GM18861 (cell line): ENCODE measurements around the gene EXOC7.

Experiments
- ATAC-seq: cut with Tn5 transposase; IDR thresholded peaks from one replicate; pipeline ENCODE4 v1.9.1; 2021; ENCODE audit not compliant: unreplicated experiment

Gene EXOC7

DNA sequence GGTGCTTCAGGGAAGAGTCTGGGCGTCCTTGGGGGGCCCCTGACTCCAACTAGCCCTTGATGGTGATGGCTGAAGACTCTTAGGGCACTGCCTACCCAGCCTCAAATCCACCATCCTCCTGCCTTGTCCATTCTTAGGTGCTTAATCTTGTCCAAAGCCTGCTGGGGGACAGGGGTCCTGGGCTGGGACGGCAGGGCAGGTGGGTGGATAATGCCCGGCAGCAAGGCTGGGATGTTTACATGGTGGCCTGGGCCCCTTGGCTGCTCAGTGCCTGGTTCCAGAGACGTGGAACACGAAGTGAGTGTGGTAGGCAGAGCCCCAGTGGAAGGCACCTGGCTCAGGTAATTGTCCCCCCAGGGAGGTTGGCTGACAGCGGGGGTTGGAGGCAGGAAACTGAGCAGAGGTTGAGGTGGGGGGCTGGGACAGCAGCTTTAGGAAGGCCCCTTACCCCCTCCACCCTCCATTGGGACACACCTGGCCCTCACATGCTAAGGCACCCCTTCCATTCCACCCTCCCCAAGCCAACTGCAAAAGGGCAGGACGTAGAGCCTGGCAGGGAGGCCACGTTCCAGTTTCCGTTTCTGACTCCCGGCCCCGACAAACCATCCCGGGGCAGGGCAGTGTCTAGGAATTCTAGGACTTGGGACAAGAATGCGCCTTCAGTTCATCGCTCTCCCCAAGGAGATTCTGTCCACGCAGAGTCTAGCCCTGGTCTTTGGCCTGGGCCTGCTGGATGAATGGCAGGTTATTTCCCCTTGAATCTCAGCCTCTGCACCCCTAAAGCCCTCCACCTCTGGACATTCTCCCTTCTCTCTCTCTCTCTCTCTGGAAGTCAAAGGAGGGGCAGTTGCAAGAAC, 35.5 kb upstream of the EXOC7 start:
- ATAC-seq: no peak

DNA sequence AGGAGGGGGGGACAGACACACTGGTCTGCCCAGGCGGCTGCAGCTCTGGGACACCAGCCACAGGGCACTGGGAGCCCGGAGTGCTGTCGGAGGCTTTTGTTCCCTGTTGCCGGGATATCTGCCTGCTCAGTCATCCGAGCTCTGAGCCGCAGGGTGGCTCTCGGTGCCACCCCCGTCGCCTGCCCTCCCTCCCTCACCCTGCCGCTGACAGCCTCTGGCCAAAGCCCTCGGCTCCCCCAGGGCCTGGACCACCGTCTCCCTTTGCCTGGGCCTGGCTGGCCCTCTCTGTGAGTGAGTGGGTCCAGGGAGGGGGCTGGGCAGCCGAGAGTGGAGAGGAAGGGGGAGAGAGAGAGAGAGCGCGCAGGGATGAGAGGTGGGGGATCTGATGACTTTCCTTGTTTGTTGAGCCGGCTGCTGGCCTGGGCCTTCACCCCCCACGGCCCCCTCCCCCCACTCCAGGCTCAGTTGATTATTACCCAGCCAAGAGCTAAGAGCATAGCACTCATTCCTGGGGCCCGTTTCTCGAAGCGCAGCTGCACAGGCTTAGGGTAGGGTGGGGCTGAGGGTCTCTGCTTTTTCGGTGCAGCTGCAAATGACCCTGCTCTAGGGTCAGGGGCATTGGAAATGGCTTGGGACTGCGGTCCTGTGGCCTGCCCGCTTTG, 34.8 kb upstream of the EXOC7 start:
- ATAC-seq: no peak

DNA sequence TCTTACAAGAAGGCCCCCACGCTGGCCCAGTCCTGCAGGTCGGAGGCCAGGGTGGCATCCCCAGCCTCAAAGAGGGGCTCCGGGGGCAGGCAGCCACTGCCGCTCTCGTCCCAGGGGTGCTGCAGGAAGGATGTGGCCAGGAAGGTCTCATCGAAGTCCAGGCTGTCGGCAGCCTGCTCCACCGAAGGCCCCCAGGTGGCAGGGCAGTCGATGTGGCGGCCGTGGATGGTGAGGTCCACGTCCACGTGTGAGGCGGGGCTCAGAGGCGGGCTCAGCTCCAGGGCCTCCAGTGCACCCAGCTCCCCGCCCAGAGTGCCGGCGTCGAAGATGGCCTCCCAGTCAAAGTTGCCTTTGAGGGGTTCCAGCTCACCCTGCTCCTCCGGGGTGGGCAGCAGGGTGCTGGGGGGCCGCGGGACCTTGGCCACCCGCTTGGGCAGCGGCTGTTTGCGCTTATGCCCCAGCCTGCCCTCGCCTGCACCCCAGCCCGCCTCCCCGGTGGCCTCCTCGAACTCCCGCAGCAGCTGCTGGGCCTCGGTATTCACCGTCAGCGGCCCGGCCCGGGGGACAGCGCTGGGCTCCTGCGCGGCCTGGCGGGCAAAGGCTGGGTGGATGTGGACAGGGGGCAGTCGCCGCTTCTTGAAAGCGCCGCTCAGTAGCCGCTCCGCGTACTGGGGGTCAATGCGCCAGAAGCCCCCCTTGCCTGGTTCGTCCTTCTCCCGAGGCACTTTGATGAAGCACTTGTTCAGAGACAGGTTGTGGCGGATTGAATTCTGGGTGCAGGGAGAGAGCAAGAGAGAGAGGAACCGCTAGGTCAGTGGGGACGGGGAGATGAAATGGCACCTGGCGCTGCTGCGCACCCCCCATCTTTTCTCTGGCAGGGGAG, 34.0 kb upstream of the EXOC7 start:
- ATAC-seq: no peak

DNA sequence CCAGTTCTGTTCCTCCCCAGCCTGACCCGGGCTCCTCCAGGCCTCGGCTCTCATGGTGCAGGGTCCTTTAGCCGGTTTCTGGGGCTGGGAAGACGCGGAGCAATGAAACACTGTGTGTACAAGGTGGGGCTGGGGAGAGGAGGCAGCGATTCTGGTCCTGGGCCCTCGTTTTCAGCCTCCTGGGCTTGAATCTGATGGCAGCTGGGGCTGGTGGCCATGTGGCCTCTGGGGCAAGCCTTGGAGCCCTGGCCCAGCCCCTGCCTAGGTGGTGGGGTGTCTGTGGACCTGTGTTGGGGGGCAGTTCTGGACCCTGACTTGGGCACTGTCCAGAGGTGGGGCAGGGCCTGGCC, 33.4 kb upstream of the EXOC7 start:
- ATAC-seq: no peak

DNA sequence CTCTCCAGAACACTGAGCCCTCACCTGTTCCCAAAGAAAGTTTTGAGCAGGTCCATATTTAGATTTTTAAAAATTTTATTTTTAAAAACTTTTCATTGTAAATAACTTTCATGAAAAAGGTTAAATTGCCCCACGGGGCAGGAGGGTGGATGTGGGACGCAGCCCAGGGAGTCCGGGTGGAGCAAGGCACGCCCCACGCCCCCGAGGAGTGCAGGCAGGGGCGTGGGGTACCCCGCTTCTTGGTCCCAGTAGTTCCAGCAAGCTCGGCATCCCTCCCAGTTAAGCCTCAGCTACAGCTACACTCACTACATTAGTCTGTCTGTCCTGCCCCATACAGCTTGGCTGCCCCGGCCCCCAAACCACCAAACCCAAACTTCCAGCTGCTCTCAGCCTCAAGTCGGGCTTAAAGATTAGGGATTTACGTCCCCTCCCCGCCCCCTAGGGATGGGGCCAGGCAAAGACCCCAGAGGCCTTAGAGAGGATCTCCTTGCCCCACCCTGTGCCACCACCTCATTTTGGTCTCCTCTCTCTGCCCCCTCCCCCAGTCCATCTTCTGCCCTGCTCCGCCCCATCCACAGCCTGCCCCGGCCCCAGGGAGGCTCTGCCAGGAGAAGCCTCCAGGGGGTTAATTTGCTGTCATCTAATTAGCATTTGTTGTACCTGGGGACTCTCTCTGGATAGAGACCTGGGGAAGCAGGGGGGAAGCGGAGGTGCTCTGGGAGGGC, 32.9 kb upstream of the EXOC7 start:
- ATAC-seq: no peak

DNA sequence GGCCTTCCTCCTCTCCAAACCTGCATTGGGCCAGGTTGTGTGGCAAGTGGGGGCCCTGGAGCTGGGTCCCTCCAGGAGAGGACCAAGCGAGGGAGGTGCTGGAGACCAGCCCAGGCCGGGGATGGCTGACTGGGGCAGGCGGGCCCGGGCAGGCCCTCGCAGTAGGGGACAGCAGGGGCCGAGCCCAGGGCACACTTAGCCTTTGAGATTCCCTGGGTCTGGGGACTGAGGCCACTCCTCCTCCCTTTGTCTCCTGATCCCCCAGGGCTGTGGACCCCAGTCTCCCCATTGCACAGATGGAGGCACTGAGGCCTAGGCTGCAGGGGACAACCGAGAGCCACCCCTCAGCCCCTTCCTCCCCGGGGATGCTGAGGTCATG, 32.2 kb upstream of the EXOC7 start:
- ATAC-seq: no peak

DNA sequence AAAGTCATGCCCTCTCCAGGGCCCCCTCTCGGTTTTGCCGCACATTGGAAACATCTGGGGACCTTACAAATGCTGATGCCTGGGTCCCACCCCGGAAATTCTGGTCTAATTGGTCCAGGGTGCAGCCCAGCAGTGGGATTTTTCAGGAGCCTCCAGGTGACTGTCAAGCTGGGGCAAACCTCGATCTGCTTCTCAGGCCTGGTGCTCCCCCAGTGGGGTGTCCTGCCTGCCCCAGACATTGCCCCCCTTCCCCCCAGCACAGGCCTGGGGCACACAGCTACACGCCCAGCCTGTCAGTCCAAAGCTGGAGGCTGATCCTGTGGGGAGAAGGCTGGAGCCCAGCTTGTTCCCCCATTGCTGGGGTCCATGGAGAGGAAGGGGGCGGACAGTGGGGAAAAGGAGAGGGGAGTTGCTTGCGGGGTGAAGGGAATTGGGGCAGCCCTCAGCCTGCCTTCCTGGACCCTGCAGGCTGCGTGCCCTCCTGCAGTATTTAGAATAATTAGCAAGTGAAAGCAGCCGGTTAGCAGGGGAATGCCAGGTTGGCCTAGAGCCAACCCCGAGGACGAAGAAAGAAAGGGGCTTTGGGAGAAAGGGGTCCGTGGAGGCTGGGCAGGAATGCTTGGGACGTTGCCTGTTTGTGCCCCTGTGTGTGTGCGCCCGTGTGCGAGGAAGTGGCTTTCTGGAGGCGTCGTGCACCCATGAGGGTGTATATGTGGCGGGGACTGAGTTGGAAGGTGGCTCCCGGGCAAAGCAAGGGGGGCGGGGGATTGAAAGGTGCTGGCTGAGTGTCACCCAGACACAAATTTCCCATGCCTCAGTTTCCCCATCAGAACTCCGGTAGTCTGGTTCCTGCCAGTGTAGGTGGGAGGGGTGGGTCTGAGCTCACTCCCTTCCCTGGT, 31.6 kb upstream of the EXOC7 start:
- no peak for ATAC-seq

DNA sequence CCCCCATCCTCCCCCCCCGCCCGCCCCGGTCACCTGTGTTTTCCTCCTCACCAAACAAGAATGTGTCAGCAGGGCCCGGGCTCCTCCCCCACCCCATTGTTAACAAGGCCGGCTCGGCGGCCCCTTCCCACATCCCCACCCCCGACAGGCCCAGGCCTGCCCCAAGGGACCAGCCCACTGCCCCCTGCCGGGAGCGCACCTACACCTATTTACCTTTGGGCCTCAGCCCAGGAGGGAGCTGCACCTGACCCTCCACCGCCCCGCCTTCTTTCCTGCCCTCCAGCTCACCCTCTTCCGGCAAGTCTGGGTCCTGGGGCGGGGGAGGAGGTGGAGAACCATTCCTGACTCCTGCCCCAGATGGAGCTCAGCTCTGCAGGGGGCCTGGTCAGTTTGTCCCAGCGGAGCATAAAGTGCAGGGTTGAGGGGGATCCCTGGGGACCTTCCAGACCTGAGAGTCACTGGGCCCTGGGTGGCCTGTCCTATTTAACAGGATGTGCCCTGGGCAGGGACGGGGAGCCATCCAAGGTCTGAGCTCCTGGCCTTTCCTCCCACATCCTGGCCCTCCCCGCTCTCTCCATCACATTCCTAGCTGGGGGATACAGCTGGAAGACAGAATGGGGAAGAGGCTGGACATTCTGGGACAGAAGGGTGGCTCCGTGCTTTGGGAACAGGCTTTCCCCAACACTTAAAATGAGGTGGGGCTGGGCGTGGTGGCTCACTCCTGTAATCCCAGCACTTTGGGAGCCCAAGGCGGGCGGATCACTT, 29.2 kb upstream of the EXOC7 start:
- no peak for ATAC-seq

DNA sequence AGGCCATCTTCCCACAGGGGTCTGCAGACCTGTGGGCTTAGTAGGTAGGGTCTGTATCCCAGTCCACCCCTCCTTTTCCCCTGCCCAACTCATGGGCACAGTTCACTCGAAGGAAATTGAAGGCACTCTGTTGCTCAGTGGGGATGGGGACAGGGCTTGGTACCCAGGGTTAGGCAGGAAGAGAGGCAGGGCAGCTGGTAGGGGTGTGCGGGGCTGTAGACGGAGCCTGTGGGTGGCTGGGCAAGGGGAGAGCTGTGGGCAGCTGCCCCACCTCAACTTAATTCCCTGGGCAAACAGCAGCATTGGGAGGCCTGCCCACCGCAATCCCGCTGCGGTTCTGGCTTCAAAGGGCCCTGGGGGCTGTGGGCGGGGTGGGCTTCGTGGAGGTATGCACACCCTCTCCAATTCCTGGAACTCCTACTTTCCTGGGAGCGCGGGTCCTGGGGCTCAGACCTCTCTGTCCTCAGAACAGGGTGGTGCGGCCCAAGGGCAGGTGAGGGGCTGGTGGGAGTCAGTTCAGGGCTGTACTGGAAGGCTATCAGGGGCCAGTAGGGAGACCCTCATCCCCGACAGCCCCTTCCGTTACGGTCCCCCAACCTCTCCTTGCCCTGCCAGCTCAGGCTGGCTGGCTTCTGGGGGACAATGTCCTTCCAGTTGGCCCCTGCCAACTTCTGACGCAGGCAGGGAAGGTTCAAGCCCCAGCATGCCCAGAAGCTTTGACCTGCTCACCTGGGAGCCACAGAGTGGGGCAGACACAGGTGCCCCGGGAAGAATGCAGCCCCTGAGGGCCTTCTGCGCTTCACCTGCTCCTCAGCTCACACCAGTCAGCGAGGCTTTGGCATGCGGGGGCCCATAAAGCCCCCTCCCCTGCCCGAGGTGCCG, 28.3 kb upstream of the EXOC7 start:
- ATAC-seq: no peak

DNA sequence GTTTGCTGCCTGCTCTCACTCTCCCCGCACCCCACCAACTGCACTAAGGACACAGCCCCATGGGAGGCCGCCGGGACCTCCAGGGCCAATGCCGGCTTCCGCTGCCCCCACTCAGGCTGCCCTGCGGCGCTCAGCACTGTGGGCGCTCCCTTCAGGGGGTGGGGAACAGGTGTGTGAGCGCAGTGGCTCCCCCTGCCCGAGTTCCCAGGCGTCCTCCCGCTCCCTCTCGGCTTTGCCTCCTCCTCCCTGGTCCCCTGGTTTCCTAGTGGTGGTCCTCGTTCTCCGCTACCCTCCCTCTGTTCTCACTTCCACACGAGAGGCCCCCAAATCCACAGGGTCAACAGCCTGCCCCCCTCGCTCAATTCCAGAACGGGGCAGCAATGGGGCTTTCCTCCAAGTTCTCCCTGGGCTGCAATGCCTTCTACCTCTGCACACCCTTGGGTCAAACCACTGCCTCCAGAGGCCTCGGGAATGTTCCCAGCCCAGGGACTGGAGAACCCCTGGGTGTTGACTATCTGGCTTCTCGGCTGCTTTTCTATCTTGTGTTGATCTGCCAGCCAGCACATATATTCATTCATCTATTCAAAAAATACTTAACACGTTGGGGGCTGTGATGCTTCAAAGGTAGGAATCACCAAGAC, 27.6 kb upstream of the EXOC7 start:
- no peak for ATAC-seq

DNA sequence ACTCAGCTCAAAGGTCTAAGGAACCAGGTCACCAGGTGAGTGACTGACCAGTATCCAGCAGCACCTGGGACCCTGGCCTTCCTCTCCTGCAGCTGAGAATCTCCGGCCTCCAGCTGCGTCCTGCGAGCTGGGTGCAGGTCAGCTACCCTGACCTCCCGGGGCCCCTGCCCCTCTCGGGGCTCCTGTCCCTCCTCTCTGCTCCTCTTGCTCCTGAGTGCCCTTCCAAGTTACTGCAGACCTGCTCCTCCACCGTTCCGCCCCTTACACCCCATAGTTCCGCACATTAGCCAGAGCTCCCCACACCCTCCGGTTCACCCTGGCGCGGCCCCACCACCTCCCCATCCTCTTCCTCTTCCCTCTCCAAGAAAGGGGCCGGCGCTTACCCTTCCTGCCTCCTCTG, 26.9 kb upstream of the EXOC7 start:
- no peak for ATAC-seq

DNA sequence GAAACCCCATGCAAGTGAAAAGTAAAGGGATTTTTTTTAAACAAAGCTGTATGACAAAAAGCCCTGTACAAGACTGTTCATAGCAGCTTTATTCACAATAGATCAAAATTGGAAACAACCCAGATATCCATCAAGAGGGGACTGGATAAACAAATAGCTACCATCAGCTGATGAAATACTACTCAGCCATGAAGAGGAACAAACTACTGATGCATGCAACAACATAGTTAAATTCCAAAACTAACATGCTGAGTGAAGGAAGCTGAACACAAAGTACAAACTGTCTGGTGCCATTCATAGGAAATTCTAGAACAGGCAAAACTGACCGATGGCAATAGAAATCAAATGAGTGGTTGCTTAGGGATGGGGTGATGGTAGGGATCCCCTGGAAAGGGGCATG, 22.3 kb upstream of the EXOC7 start:
- no peak for ATAC-seq

DNA sequence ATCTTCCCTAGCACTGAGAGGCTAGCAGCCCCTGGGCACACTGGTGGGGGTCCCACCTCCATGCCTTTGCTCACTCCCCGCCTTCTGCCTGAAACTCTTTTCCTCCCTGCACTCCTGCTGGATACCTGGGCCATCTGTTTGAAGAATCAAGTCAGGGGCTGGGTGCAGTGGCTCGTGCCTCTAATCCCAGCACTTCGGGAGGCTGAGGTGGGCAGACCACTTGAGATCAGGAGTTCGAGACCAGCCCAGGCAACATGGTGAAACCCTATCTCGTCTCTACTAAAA, 21.7 kb upstream of the EXOC7 start:
- no peak for ATAC-seq

DNA sequence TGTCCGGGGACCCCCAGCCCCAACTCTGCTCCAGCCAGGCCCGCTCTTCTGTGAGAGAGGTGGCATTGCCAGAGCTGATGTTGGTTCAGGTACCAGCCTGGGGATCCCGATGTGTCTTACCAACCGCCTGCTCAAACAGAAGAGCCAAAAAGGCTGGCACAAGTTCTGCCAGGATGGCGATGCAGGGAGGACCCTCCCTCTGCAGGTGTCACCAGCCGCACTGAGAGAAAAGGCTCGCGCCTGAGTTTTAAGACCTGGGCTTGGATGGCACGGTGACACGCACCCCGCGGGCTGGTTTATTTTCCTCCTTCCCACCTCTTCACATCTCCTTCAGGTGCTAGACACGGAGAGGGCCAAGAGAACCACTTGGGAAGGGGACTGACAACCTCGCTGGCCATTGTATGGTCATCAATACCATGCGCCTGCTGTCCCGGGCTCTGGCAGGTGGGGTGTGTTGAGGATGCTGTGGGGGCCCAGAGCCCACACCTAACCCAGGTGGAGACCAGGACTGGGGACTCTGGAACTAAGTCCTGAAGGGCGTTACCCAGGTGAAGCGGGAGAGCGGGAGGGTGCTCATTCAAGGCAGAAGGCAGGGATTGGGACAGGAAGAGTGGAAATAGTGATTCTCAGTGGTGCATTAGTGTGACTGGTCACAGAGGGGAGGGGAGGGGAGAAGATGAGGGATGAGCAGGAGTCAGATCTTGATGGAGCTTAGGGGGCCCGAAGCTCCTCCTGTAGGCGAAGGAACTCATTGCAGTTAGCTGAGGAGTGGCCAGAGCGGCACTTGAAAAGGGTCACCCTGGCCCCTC, 21.2 kb upstream of the EXOC7 start:
- ATAC-seq: no peak

DNA sequence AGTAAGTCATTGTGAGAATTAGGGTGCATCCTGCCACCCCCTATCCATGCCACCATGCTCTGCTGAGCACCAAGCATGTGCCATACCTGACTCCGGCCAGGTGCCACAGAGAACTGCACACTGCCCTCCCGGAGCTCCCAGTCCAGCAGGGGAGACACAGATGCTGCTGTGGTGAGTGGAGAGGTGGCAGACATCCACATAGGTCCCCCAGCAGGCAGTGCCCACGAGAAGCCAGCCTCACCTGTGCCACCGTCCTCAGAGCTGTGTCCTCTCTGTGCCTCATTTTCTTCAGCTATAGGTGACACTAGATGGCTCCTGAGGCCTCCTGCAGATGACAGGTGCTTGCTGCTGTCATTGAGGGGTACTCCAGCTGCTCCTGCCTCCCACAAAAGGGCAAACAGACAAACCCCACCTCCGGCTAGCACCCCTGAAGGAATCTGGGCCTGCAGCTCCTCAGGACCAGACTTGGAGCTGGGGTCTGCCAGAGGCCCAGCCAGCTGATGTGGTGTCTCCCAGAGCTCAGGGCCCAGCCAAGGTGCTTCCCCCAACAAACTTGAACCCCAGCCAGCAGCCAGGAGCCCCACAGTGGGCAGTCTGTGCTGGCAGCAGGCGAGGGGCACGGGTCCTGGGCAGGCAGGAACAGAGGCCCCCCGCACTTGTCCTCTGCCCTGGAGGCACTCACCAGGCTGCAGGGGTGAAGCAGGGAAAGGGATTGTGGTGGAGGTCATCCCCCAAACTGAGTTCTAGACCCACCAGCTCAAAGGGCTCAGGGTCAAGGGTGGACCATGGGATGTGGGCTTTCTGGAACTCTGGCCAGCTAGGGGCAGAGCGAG, 20.4 kb upstream of the EXOC7 start:
- no peak for ATAC-seq

DNA sequence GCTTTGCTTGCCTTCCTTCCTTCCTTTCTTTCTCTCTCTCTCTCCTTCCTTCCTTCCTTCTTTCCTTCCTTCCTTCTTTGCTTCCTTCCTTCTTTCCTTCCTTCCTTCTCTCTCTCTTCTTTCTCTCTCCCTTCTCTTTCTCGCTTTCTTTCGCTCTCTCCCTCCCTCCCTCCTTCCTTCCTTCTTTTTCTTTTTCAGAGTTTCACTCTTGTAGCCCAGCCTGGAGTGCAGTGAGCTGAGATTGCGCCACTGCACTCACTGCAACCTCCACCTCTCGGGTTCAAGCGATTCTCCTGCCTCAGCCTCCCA, 19.6 kb upstream of the EXOC7 start:
- no peak for ATAC-seq
